Activated CD4-positive, alpha-beta T cell treated with anti-CD3 and anti-CD28 coated beads for 48 hours (primary cell): Measurements from ENCODE around the gene KCNE3.

Experiments
- DNase-seq: peaks from one replicate; pipeline ENCODE4 v3.0.0-alpha.2; 2020

Gene KCNE3, protein sequence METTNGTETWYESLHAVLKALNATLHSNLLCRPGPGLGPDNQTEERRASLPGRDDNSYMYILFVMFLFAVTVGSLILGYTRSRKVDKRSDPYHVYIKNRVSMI

DNA sequence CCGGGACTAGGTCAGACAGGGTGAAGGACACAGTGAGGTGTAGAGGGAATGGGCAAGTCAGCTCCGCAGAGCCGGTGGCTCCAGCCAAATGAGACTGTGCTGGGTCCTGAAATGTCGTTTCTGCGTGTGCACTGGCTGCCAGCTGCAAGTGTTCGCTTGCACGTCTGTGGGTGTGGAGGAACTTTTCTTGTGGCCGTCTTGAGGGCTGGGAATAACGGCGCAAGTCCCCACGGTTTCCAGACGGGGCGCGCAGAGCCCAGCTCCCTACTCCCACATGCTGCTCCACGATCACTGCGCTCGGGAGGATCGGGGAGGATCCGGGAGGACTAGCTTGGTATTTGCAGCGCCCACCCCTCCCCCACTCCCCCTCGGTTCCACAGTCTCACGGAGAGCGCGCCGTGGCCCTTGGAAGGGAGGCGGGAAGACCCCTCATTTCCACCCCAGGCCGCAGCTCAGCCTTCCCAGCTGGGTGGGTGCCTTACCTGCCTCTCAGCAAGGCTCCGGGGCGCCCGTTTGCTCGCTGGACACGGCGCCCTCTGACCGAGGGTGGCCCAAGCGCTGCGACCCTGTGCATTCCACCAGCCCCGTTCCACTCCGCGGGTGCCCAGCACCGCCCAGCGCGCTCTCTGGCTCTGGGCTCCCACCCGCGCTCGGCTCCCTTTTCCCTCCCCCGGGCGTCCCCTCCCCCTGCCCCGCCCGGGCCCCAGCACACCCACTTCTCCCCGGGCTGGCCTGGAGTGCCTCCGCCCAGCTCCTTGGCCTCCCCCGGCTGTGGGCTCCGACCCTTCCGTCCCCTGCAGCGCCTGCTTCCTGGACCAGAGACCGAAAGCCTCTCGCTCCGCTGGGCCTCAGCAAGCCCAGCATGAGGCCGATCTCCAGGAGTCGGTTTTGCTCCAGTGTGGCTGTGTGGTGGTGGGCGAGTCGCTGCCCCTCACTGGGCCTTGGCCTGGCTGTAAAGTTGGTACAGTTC is at the start of gene KCNE3:
Gene KCNE3, minus strand, starts transcription at position 634 of the 970 bp plus-strand sequence. CDS start 9,986 bp downstream, outside the sequence.
- DNase-seq, result no peak

DNA sequence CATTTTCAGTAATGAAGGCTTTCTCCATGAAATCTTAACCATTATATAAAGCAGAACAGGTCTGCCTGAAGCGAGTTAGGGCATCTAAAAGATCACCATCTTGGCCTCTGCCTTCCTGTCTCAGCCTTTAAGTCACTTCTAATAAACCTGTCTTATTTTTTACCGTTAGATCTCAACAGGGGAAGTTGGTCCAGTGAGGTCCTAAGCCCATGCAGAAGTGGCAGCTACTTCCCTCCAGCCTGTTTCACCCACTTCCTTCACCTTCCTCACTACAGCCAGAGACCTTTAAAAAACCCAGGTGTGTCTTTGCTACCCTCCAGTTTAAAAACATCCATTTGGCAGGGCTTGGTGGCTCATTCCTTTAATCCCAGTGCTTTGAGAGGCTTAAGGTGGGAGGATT is 40.2 kb upstream of the KCNE3 start:
- DNase-seq, result no peak

DNA sequence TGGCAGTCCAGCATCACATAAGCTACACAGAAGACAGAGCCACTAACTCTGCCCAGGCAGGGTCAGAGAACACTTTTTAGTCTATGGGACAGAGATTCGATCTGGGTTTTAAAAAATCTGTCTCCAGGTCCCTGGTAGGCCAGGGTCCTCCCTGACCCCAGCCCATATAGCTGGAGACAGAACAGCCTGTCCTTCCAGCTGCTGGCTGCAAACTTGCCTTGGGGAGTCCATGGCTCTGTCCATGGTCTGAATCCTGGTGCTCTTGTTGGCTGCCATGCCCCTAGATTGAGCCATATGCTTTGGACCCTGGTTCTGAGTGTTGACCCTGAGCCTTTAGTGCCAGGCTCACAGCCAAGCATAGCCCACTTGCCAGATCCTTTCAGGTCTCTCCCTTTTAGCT is 39.5 kb upstream of the KCNE3 start:
- DNase-seq, result no peak

DNA sequence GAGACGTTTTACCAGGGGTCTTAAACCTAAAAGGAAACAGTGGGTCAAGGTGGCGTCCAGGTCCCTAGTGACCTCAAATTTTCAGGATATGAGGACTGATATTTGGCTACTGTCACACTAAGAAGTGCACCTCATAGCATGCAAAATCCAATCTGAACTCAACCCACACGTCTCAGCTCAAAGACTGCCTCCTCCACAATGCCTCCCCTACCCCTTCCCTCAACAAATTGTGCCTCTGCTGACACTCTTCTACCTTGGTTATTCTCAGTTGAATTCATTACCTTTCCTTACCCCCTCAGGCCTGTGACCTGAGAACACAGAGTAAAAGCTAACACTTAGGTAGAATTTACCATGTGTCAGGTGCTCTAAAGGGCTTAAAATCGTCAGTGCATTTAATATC is 38.6 kb upstream of the KCNE3 start:
- no peak for DNase-seq

DNA sequence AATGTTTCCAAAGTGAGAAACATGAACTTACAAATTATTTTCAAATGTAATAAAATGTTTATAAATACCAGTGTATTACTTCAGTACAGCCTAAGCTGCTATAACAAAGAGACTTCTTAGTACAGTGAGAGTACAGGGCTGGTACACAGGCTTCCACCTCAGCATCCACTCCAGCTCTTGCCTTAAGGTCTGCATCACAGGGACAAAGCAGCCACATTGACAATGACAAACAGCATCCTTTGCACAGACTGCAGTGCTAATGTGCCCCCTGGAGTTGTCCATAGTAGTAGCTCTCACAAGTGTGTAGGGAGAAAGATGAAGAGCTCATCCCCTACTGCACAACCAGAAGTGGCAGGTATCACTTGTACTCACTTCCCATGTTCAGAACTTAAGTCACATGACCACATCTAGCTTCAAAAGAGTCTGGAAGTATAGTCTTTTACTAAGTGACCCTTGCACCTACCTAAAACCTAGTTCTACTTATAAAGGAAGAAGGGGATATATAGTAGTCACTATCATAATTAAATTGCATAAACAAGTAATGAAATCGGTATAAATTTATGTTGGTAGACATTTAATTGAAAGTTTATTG is 36.8 kb upstream of the KCNE3 start:
- DNase-seq, result no peak

DNA sequence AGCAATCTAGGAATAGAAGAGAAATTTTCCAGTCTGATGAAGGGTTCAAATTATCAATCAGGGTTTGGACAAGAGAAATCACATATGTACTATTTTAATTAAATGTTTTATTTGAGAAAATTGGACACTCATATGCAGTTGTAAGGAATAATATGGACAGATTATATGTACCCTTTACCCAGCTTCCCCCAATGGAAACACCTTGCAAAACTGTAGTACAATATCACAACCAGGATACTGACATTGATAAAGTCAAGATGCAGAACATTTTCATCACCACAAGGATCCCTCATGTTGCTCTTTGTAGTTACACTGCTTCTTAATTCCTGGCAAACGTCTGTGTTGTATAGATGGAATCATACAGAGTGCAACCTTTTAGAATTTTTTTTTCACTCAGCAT is 27.6 kb upstream of the KCNE3 start:
- DNase-seq, result no peak

DNA sequence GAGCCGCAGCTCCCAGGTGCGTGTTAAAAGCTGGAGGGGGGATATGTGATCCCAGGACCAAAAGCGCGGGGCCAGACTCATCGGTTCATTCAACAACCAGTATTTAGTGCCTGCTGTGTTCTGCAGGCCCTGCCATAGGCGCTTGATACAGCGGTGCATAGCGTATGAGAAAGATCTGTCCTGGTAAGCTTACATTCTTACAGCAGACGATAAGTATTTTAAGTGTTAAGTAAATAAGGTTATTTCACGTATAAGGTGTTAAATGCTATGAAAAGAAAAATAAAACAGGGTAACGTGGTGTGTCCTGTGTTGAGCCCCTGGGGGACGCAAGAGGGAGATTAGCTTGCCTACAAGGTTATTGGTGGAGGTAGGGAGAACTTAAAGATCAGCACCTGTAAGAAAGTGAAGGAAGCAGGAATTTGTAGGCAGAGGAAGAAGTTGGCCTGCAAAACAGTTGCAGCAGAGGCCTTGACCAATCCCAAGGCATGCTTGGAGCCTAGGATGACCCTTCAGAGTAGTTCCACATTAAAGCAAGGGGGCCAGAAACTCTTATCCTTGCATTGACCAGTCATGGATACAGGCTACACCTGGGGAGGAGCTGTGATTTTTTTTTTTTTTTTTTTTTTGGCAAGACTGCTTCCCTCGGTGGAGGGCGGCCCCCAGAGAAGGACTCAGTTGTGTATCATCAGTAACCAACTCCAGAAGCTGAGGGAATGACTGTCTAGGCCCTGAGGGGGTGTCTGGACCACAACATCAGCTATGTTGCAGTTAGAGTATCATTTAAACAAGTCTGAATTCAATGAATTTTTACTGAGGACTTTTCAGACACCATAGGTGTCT is 26.7 kb upstream of the KCNE3 start:
- peak; percentile 9 for DNase-seq

DNA sequence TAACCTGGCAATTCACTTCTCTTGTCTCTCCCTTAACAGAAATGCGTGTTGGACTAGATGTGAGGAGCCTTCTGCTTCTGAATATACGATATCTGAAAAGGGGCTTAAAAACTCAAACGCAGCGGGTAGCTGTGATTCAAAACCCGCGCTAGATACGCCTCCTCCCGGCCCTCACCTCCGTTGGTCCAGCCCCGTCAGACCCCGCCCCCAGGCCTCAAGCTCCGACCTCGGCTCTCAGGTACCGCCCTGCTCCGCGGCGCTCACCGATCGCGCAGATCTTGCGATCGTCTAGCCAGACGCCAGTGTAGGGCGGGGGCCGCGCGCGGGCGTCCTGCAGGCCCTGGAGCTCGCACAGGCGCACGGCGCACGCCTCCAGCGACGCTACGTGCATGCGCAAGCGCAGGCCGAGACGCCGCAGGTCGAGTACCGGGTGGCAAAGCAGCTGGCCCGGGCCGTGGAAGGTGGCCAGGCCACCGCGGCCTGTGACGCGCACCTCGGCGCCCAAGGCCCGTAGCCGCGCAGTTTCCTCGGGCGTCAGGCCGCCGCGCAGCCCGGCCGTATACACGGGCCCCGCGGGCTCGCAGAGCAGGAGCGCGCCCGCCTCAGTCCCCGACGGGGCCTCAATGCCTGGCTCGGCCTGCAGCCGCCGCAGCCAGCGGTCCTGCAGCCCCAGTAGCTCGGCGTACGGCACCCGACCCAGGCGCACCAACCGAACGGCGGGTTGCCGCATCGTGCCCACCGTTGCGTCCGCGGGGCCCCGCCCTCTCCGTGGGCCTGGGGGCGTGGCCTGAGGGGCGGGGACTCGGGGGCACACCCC is 25.8 kb upstream of the KCNE3 start, which contains the start of gene LIPT2:
Gene LIPT2, minus strand, starts transcription at position 751 of the 817 bp plus-strand sequence. Its CDS starts 21 bp downstream, at position 730.
- DNase-seq, result peak; percentile 99

DNA sequence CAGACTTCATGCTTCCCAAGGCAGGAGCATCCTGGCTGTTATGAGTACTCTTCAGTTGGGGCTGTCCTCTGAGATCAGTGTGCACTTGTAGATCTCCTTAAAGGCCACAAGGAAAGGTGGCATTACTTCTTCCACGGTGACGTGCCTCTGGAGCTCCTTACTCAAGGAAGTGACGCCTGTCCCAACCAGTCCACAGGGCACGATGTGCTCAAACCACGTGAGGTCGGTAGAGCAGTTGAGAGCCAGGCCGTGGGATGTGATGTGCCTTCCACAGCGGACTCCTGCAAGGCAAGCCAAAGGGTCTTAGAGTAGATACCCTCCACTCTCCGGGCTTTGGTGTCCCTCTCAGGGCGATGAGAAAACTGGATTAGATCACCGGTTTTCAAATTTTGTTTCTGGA is 24.7 kb upstream of the KCNE3 start:
- no peak for DNase-seq

DNA sequence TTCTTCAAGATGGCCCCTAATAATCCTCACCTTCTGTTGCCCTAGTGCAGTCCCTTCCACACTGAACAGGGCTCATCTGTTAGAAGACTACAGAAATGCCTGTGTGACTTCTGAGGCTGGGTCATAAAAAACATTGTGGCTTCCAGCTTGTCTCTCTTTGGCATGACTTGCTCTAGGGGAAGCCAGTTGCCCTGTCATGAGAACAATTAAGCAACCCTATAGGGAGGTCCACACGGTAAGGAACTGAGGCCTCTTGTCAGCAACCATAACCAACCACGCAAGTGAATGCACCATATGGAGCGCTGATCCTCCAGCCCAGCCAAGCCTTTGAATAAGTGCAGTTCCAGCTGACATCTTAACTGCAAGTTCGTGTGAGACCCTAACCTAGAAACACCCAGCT is 23.6 kb upstream of the KCNE3 start:
- DNase-seq, result no peak

DNA sequence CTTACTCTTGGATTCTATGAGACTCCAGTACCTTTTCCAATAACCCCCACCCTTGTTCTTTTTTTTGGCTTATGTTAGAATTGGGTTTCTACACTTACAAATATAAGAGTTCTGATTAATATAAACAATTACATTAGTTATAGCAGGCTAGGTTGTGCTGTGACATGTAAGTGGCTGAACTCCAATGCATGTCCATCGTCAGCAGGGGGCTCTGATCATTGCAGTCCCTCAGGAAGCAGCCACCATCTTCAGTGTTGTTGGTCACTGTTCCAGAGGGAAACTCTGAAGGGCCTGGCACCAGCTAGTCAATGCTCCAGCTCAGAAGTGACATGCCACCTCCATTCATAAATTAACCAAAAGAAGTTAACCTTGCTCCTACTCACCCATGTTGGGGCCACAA is 20.5 kb upstream of the KCNE3 start:
- peak; percentile 18 for DNase-seq

DNA sequence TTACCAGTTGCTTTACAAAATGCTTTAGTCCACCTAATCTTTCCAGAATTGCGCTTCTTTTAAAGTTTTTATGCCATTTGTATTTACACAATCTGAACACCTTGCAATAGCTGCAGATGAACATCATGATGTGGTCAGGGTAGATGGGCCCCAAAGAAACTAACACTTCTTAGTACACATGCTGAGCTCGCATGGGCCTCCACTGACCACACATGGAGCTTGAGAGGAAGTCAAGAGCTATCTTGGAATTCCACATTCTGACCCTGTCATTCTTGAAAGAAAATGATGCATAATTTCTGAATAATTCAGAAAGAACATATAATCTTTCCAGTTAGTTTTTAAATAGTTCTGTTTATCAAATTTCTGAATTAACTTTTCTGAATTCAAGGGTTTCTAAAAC is 18.5 kb upstream of the KCNE3 start:
- DNase-seq, result no peak

DNA sequence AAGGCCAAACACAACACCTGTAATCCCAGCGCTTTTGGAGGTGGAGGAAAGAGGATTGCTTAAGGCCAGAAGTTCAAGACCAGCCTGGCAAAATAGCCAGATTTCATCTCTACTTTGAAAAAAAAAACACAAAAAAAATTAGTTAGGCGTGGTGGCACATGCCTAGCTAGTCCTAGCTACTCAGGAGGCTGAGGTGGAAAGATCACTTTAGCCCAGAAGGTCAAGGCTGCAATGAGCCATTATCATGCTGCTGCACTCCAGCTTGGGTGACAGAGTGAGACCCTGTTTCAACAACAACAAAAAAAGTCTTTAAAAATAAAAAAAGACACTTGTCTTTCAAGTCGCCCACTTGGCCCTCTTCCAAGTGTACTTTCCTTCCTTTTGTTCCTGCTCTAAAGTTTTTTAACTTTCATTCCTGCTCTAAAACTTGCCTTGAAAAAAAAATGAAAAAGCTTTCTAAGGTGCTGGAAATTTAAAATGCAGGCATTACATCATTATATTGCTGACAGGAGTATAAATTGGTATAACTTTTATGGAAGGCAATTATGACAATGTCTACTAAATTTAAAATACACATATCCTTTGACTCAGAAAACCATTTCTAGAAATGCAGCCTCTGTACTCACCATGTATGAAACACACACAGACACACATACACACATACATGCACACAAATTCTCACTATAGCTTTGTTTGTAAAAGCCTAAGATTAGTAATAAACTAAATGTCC is 13.5 kb upstream of the KCNE3 start:
- no peak for DNase-seq

DNA sequence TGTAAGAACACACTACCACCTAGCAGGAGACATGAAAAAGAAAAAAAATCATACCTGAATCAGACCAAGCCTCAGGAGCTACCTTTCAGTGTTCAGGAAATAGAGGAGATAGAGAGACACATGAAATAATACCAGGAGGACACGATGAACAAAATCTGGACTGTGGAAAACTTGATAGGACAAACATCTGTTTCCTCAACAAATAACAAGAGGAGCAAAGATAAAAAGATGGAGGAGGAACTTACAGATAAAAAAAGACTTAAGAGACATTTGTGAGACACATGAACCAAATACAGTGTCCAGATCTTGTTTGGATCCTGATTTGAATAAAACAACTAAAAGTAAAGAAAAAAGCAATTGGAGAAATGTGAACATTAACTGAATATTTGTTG is 12.4 kb upstream of the KCNE3 start:
- DNase-seq, result no peak

DNA sequence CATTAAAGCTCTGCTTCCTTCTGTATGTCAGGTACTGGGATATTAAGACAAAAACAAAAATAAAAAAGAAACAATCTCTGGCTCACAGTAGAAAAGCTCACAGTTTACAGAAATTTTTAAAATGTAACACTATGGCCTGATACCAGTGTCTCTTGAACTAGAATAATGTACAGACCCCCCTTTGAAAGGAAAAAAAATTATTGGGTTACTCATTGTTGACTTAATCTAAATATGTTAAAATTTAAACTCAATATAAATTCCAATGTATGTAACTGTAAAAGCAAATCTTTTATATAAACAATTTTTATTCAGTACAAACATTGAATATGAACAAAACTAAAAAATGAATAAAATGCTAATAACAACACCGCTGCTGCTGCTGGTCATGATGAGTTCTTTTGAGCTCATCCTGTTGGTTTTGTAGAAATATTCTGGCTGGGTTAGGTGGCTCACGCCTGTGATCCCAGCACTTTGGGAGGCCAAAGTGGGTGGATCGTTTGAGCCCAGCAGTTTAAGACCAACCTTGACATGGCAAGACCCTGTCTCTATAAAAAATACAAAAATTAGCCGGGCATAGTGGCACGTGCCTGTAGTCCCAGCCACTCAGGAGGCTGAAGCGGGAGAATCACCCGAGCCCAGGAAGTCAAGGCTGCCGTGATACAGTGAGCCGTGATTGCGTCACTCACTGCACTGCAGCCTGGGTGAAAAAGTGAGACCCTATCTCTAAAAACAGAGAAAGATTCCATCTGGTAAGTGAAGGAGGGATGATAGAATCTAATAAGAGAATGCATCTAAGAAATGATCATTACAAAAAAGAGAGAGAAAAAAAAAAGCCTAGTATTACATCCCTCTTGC is 11.8 kb upstream of the KCNE3 start:
- no peak for DNase-seq

DNA sequence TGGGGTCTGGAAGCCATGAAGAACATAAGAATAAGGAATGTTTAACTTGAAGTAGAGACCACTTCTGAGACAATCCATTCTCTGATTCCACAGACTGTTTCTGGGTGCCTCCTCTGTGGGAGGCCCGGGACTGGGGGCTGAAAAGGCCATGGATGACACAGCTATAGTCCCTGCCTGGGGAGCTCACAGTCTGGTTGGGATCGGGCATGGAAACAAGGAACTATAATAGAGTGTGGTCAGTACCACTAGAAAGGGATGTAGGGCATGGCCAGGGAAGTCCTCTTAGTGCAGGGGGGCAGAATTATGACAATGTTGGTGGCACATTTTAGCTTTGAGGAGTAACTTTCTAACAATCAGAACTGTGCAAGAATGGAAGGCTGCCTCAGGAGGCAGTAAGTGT is 9.2 kb upstream of the KCNE3 start:
- no peak for DNase-seq

DNA sequence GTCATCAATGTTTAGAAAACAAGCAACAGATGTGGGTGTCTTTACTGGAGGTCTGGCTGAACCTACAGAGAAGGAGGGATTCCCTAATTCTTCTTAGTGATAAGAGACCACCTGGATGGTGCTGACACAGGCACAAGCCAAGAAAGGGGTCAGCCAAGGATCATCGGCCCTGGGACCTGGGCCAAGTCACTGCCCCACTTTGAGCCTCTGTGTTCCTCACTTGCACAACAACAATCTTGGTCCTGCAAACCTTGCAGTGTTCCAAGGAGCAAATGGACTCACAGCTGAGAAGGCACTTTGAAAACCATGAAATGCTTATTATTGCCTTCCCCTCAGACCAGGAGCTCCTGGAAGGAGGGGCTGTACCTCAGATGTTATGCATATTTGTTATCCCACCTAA is 7.0 kb upstream of the KCNE3 start:
- no peak for DNase-seq

DNA sequence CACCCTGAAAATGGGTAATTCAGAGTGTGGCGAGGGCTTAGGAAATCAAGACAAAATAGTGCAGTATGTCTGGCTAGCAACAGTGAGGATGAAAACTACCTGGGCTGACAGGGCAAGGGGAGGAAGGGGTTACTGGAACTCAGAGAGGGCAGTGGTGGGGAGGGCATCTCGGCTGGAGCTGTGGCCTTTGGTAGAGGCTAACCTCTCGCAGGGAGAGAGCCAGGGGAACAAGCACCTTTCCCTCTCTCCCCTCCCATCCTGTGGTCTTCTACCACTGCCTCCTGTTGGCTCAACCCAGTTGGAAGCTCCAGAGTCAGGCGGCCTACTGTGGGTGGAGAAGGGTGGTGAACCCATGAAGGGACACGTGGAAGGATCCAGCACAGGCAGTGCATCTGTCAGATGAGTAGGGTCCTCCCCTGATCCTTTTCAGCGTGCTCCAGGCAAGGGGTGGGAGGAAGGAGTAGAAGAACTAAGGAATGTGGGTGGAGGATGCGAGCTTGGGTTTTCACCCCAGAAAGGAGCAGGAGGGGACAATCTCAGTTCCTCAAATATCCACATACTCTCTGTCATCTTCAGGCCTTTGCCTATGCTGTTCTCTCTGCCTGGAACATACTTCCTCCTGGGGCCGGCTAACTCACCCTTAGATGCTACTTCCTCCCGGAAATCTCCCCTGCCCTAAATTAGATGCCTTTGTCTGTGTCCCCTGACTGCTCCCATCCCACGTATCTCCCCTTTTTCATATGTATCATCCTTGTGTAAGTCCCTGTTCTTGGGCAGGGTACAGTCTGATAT is 6.2 kb upstream of the KCNE3 start:
- no peak for DNase-seq

DNA sequence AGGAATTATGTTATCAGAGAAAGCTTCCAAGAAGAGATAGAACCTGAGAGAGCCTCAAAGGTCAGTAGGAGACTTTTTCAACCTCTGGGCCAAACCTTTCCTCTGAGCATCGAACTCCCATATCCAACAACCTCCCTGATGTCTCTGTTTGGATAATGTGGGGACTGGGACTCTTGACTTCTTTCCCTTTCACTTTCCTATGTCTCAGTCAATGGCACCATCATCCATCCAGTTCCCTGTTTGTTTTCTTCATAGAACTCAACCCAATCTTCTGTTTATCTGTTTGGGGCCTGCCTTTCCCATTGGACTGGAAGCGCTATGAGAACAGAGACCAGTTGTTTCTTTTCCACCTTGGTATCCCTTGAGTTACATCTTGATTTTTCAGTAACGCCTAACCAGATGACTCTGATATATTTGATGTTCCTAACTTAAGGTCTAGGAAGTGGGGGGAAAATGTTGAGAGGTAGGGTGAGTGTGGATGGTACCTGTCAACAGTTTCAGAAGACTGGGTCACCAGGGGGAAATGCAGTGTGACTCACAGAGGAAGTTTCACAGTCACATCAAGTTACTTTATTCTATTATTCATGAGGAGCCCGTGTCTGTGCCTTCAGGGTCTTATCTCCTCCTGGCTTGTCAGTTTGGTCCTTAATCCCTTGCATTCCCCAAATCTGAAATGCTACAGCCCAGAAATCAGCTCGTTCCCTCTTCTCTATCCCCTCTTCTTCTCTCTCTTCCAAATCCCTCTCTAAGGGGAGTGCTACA is 4.5 kb upstream of the KCNE3 start:
- no peak for DNase-seq
